NCI-H1694 (cell line): ENCODE data around the gene TYW1B.
"Not testable (repeated sequence)": the region's sequence is repeated elsewhere in the genome, so short reads cannot be mapped to it uniquely, and the experiment has no call there.

Experiments
- DNase-seq: peaks from one replicate; lab custom pipeline; 2025; lab: John Stamatoyannopoulos, UW

Gene TYW1B

GRCh38 chr7:72622532-72622931 is 205.5 kb downstream of the TYW1B start:
- DNase-seq, result no peak

GRCh38 chr7:72621761-72622187 is 206.2 kb downstream of the TYW1B start:
- DNase-seq, result not testable (repeated sequence)

DNA sequence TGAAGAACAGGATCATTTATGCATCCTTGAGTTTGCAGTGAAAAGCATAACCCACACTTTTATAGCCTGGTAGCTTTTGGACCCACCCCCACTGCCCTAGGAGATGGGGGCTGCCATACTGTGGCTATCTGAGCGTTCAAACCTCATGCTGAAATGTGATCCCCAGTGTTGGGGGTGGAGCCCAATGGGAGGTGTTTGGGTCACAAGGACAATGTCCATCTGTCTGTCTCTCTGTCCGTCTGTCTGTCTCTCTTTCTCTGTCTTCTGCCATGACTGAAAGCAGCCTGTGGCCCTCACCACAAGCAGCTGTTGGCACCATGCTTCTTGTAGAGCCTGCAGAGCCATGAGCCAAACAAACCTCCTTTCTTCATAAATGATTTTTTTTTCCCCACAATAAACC is 207.1 kb downstream of the TYW1B start:
- DNase-seq, result not testable (repeated sequence)

GRCh38 chr7:72618435-72619180 is 209.4 kb downstream of the TYW1B start:
- not testable (repeated sequence) for DNase-seq

DNA sequence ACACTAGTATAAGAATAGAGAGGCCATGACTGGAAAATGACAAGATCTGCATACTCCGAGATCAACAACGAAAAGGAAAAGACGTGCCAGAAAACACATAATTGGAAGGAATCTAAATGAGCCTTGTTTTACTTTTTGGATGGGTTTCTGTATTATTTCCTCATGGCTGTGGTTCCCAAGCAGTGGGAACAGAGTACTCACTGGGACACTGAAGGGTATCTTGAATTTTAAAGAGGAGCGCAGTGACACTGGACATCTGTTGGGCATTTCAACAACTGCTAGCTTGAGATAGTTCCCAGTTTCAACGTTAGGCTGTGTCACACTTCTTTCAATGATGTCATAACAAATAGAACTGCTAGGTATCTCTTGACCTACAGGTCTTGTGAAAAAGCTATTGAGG is 218.2 kb downstream of the TYW1B start:
- DNase-seq, result not testable (repeated sequence)

- not testable (repeated sequence) for DNase-seq
Observed at GRCh38 chr7:72607988-72608387, 220.0 kb downstream of the TYW1B start.

DNA sequence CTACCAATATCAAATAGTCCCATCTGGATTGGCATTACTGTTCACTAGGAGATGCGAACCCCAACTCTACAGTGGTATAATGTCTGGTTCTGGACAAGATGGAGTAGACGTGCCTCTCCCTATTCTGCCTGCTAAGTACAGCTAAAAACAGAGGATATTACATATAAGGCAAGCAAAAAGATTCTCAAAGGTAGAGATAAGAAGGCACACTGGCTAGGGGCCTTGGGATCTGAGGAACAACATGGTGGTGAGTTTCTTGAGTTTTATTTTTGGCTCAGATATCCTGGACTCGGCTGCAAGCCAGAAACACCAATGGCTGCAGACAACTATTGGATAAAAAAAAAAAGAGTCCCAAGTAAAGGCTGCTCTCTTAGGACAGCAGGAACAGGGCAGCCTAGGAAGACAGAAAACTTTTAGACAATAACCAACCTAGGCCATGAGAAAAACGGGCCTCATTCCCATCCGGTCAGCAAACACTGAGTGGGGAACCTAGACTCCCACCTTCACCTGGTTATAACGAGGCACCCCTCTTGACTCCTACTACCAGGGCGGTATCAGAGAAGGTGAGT is 222.1 kb downstream of the TYW1B start:
- not testable (repeated sequence) for DNase-seq

DNA sequence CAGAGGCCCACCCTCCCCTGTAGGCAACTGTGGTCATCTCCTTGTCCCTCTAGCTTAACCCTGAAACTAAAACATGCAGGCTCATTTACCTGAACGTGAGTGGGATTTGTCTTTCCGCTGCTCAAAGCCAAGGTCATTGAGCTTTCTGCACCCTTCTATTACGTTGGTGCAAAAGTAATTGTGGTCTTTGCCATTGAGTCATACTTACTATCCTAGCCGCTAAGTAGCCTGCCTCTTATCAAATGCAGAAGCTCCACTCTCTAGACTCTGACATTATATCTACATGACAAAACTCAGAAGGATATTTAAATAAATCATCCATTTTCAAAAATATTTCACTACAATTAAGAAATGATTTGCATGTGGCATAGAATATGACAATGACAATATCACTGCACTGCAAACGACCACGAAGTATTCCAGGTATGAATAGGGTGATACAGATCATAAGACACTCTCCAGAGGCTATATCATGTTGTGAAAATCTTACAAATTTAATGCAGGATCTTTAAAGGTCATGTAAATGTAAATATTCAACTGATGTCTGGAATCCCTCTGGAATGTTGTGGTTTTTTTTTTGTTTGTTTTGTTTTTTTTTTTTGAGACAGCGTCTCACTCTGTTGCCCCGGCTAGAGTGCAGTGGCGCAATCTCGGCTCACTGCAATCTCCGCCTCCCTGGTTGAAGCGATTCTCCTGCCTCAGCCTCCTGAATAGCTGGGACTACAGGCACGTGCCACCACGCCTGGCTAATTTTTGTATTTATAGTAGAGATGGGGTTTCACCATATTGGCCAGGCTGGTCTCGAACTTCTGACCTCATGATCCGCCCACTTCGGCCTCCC is 223.0 kb downstream of the TYW1B start:
- DNase-seq, result not testable (repeated sequence)

DNA sequence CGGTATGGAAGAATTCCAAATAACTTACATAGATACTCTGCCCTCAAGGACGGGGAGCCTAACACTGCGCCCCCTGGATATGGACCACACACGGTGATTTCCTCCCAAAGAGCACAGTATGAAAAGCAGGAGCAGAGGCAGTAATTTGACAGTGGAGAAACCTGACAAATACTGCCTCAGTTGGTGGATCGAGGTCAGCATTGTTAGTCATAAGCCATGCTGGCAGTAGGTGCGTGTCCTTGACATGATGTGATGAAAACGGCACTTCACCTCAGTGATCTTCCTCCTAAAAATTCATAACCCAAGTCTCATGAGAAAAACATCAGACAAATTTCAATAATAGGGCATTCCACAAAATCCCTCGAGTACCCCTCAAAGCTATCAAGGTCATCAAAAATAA is 224.5 kb downstream of the TYW1B start:
- DNase-seq, result not testable (repeated sequence)

GRCh38 chr7:72603073-72603472 is 224.9 kb downstream of the TYW1B start:
- no peak for DNase-seq

DNA sequence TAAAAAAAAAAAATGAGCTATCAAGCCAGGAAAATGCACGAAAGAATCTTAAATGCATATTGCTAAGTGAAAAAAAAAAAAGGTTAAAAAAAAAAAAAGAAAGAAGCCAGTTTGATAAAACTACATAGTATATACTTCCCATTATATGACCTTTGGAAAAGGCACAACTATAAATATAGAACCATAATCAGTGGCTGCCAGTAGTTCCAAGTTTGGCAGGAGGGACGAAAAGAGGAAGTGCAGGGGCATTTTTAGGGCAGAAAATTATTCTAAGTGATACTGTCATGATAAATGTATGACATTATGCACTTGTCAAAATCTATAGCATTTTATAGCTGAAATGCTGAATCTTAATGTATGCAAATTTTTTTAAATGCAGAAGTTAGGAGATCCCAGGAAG is 226.3 kb downstream of the TYW1B start:
- DNase-seq, result not testable (repeated sequence)

DNA sequence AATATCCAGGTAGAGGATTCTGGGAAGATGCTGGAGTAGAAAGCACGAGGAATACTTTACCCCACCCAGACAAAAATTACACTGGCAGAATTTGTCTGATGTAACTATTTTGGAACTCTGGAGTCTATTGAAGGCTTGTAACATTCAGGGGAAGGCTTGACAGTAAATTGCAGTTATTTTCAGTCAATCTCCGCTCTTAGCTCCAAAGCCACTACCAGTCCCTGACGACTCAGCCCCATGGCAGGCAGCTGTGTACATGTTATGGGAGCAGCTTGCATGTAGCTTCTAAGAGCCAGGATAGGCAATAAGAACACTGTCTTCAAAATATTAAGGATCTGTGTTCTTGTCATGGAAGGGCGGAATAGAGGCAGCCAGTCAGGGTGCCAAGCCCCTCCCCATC is 238.0 kb downstream of the TYW1B start:
- not testable (repeated sequence) for DNase-seq

DNA sequence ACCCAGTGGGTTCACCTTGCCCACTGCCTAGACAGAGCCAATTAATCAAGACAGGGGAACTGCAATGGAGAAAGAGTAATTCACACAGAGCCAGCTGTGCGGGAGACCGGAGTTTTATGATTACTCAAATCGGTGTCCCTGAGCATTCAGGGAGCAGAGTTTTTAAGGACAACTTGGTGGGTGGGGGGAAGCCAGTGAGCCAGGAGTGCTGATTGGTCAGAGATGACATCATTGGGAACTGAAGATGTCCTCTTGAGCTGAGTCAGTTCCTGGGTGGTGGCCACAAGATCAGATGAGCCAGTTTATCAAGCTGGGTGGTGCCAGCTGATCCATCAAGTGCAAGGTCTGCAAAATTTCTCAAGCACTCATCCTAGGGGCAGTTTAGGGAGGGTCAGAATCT is 240.7 kb downstream of the TYW1B start:
- not testable (repeated sequence) for DNase-seq

DNA sequence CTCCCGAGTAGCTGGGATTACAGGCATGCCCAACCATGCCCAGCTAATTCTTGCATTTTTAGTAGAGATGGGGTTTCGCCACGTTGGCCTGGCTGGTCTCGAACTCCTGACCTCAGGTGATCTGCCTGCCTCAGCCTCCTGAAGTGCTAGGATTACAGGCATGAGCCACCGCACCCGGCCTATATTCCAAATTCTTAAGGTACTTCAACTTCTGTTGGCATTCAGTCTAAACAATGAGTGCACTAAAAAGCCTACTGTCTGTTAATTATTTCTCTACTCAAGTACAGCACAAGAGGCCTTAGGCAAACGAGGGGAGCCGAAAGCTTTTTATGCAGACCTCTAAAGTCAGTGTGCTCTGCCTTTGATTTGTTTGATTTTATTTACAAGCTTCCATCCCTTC is 243.4 kb downstream of the TYW1B start:
- not testable (repeated sequence) for DNase-seq

DNA sequence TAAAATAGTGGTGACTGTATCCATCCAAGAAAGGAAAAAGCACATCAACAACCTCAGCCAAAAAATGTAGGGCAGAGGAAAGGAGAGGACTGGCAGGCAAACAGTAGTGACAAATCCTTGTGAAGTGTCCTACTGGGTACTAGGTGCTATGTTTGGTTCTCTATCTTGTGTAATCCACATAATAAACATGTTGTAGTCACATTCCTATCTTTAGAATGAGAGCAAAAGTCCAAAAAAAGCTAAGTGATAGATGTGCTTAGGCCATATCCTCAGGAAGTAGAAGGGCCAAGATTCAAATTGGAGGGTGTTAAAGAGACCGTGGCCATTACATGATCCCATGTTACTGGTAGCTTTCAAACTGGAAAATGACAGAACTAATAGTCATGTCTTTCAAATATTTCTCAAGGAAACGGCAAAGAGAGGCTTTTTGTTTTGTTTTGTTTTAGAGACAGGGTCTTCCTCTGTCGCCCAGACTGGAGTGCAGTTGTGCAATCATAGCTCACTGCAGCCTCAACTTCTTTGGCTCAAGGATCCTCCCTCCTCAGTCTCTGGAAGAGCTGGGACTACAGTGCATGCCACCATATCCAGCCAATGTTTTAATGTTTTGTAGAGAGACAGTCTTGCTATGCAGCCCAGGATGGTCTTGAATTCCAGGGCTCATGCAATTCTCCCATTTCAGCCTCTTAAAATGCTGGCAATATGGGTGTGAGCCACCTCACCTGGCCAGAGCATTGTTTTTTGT is 244.2 kb downstream of the TYW1B start:
- not testable (repeated sequence) for DNase-seq

- DNase-seq, result not testable (repeated sequence)
Observed at GRCh38 chr7:72580142-72580770, 247.7 kb downstream of the TYW1B start.

- DNase-seq, result no peak
Observed at GRCh38 chr7:72577107-72577506, 250.9 kb downstream of the TYW1B start.

GRCh38 chr7:72561988-72562387 is 266.0 kb downstream of the TYW1B start:
- DNase-seq, result not testable (repeated sequence)

GRCh38 chr7:72559546-72559945 is 268.5 kb downstream of the TYW1B start:
- not testable (repeated sequence) for DNase-seq

GRCh38 chr7:72556733-72557132 is 271.3 kb downstream of the TYW1B start:
- DNase-seq, result not testable (repeated sequence)

GRCh38 chr7:72555238-72555637 is 272.8 kb downstream of the TYW1B start:
- DNase-seq, result not testable (repeated sequence)
